Large intestine (tissue), 12 donors: ENCODE measurements around the gene CT47A7. TPM values are rescaled to one million over a fixed set of nuclear protein-coding genes. Genes with fewer than 3 reads are reported as not detected.
"Not testable (repeated sequence)": the region's sequence is repeated elsewhere in the genome, so short reads cannot be mapped to it uniquely, and the experiment has no call there.

Experiments used
- DNase-seq, 2 donors: peaks; one replicate each; pipeline versions ENCODE4 v3.0.0 to v3.0.0-alpha.2; 2013
- H3K27ac ChIP-seq: one replicate; pipeline ENCODE4 v1.5.1; 2013; ENCODE audit warnings: low read length
- H3K27me3 ChIP-seq: 2 replicates; pipeline ENCODE4 v1.6.1; 2013; ENCODE audit warnings: low read length; ENCODE audit not compliant: control insufficient read depth, insufficient read depth
- H3K36me3 ChIP-seq: 2 replicates; pipeline ENCODE4 v1.6.1; 2013; ENCODE audit warnings: low read length; ENCODE audit not compliant: control insufficient read depth, insufficient read depth
- H3K4me1 ChIP-seq: one replicate; pipeline ENCODE4 v1.6.1; 2013; ENCODE audit warnings: low read length; ENCODE audit not compliant: control insufficient read depth, insufficient read depth
- H3K4me3 ChIP-seq: one replicate; pipeline ENCODE4 v1.5.1; 2013; ENCODE audit warnings: low read length
- H3K9me3 ChIP-seq: one replicate; pipeline ENCODE4 v1.6.1; 2013; ENCODE audit warnings: mild to moderate bottlenecking, low read depth, low read length, moderate library complexity; ENCODE audit not compliant: control insufficient read depth
- WGBS: methylation state at CpG from one replicate; pipeline ENCODE4 v1.1.5; 2013; ENCODE audit warnings: low lambda C conversion rate; ENCODE audit not compliant: insufficient coverage; 5-methylcytosine and 5-hydroxymethylcytosine counted together
- long read RNA-seq, 11 donors: transcript quantifications; one replicate each; lab custom pipeline, GENCODE V29; 2026
- polyA plus RNA-seq: library from polyadenylated mRNA; unstranded; fragments of 120-200 nt; gene quantifications from one replicate; pipeline ENCODE4 v1.2.1, GENCODE V29; 2013

The CT47A7 gene
- not detected for polyA plus RNA-seq
- long read RNA-seq, donor 1 = 0 reads
- long read RNA-seq, donor 2 = 0 reads
- long read RNA-seq, donor 3 = 0 reads
- long read RNA-seq, donor 4 = 0 reads
- long read RNA-seq, donor 5 = 0 reads
- long read RNA-seq, donor 6 = 0 reads
- long read RNA-seq, donor 7 = 0 reads
- long read RNA-seq, donor 8 = 0 reads
- long read RNA-seq, donor 9 = 0 reads
- long read RNA-seq, donor 10 = 0 reads
- long read RNA-seq, donor 11 = 0 reads

DNA sequence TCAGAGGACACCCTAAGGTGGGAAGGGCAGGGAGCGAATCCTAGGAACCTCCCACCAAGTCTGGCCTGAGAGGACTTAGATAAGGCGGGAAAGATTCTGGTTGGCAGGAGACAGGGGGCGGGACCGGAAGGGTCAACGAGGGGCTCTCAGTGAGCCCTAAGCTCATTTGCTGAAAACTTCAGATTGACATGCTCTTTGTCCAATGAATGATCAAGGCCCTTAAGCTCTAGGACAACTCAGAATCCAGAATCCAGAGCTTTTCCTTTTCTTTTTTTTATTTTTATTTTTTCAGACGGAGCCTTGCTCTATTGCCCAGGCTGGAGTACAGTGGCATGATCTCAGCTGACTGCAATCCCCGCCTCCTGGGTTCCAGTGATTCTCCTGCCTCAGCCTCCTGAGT is at the start of gene CT47A7:
Gene CT47A7, minus strand, starts transcription at position 101 of the 400 bp plus-strand sequence. CDS start 255 bp downstream, outside the sequence.
- not testable (repeated sequence) for H3K4me3 ChIP-seq, H3K27ac ChIP-seq, H3K4me1 ChIP-seq, H3K27me3 ChIP-seq, H3K36me3 ChIP-seq, H3K9me3 ChIP-seq, DNase-seq
- WGBS = no CpG with 5 or more reads among the region's 7 CpGs

GRCh38 chrX:121000589-121000988 is 44.2 kb upstream of the CT47A7 start:
- no peaks in the 10 kb centered on the region for H3K9me3 ChIP-seq
- H3K4me3 ChIP-seq = no peak overlapping the region
- DNase-seq = peak in 1 of 2 donors; percentile 2
- H3K36me3 ChIP-seq = no peaks in the 10 kb centered on the region
- no CpG with 5 or more reads among the region's 4 CpGs for WGBS
- H3K27ac ChIP-seq = no peak overlapping the region
- H3K4me1 ChIP-seq = no peaks in the 10 kb centered on the region
- H3K27me3 ChIP-seq = no peaks in the 10 kb centered on the region

DNA sequence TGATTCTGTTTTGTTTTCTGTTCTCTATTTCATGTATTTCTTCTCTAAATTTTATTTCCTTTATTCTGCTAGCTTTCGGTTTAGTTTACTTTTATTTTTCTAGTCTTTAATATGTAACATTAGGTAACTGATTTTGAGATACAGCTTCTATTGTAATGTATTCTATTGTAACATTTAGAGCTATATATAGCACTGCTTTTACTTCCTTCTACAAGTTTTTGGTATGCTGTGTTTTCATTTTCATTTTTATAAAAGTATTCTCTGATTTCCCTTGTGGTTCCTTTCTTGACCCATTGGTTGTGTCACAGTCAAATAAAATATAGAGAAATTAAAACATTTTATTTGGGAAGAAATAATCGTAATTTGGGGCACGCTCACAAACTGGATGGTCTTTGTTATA is 43.0 kb upstream of the CT47A7 start:
- Histone ChIP-seq H3K36me3 (no peaks in the 10 kb centered on the region), H3K4me3 (no peak overlapping the region), H3K4me1 (no peaks in the 10 kb centered on the region), H3K27me3 (no peaks in the 10 kb centered on the region), H3K9me3 (no peaks in the 10 kb centered on the region), H3K27ac (no peak overlapping the region)
- DNase-seq = no peak
- whole genome bisulfite sequencing = no CpG with 5 or more reads among the region's 3 CpGs

- DNase-seq = not testable (repeated sequence)
Observed at GRCh38 chrX:120985660-120986059, 29.3 kb upstream of the CT47A7 start, which contains the start of gene CT47A1. TSS of gene CT47A1 (minus strand) at chrX:120985760. CDS start at chrX:120985529, 231 bp downstream.

More at GRCh38 chrX:120985660-120986059, 29.3 kb upstream of the CT47A7 start, which contains the start of gene CT47A1:
- not testable (repeated sequence) for H3K4me3 ChIP-seq, H3K9me3 ChIP-seq, H3K4me1 ChIP-seq, H3K27me3 ChIP-seq, H3K36me3 ChIP-seq, H3K27ac ChIP-seq
- no CpG with 5 or more reads among the region's 8 CpGs for WGBS

Other genes with a start within 250 kb of the CT47A7 start
- not detected for gene CT47B1, start 80.7 kb downstream of the CT47A7 start, polyA plus RNA-seq
- gene CT47A11, start 19.4 kb downstream of the CT47A7 start, polyA plus RNA-seq = not detected
- gene CT47A10, start 14.6 kb downstream of the CT47A7 start, polyA plus RNA-seq = not detected
- not detected for gene CT47A9, start 9.7 kb downstream of the CT47A7 start, polyA plus RNA-seq
- gene CT47A8, start 4.9 kb downstream of the CT47A7 start, polyA plus RNA-seq = not detected
- not detected for gene CT47A6, start 4.9 kb upstream of the CT47A7 start, polyA plus RNA-seq
- not detected for gene CT47A5, start 9.7 kb upstream of the CT47A7 start, polyA plus RNA-seq
- not detected for gene CT47A4, start 14.6 kb upstream of the CT47A7 start, polyA plus RNA-seq
- gene CT47A3, start 19.5 kb upstream of the CT47A7 start, polyA plus RNA-seq = not detected
- not detected for gene CT47A2, start 24.3 kb upstream of the CT47A7 start, polyA plus RNA-seq
- not detected for gene CT47A1, start 29.2 kb upstream of the CT47A7 start, polyA plus RNA-seq
- 2.0 TPM for gene GLUD2, start 91.0 kb upstream of the CT47A7 start, polyA plus RNA-seq